ENCODE measurements around the gene TPRG1.

The TPRG1 gene

DNA sequence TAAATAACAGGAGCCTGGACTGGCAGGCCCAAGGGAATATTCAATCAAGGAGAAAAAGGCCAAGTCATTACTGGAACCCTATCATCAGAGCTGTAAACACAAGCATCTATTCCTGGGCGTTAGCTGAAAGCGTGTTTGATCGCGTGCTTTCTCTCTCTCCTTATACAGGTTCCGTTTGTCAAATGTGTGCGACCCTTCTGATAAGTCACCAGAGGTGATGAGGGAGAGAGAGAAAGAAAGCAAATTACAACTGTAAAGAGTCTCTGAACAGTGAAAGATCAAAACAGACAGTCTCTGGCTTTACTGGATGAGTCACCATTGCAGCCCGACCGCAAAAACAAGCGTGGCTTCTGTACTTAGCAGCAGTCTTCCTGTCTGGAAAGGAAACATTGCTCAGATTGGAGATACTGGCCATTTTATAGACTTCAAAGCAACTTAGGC lies 39.5 kb upstream of the TPRG1 start:
- DNase-seq (ENCODE audit: low spot score) (no peak), ATAC-seq (ENCODE audit: low read depth) (peak; percentile 97)
- no peaks in the 10 kb centered on the region for H3K27me3 ChIP-seq (ENCODE audit: insufficient read depth, poor library complexity, severe bottlenecking)

DNA sequence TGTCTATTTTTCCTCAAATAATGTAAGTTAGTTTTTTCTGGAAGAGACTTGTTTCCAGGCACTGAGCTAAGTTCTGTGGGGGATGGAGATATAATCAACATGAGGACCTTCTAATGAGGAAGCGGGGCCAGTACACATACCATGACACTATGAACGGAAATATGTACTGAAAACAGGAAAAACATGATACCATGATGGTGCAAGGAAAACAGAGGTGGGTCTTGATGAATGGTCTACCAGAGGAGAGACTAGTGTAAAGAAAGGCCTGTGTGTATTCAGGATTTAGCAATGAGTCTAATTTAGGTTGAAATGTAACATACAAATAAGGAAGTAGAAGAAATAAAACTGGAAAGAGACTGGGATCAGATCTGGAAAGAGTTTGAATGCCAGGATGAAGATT lies 38.9 kb upstream of the TPRG1 start:
- Histone ChIP-seq H3K27me3 (ENCODE audit: insufficient read depth, poor library complexity, severe bottlenecking) (no peaks in the 10 kb centered on the region), H3K4me1 (ENCODE audit: insufficient read depth, poor library complexity, severe bottlenecking) (no peaks in the 10 kb centered on the region), H3K27ac (ENCODE audit: poor library complexity, severe bottlenecking) (peak overlapping the region; percentile 14), H3K36me3 (ENCODE audit: low read depth) (no peaks in the 10 kb centered on the region), H3K9me3 (ENCODE audit: severe bottlenecking) (no peaks in the 10 kb centered on the region), H3K4me3 (ENCODE audit: severe bottlenecking) (no peak overlapping the region)
- TF ChIP-seq, protein P1, sequence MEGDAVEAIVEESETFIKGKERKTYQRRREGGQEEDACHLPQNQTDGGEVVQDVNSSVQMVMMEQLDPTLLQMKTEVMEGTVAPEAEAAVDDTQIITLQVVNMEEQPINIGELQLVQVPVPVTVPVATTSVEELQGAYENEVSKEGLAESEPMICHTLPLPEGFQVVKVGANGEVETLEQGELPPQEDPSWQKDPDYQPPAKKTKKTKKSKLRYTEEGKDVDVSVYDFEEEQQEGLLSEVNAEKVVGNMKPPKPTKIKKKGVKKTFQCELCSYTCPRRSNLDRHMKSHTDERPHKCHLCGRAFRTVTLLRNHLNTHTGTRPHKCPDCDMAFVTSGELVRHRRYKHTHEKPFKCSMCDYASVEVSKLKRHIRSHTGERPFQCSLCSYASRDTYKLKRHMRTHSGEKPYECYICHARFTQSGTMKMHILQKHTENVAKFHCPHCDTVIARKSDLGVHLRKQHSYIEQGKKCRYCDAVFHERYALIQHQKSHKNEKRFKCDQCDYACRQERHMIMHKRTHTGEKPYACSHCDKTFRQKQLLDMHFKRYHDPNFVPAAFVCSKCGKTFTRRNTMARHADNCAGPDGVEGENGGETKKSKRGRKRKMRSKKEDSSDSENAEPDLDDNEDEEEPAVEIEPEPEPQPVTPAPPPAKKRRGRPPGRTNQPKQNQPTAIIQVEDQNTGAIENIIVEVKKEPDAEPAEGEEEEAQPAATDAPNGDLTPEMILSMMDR (IDR thresholded peaks at IDR 0.05; ENCODE audit: poor library complexity, severe bottlenecking), result no peak
- no peak for DNase-seq (ENCODE audit: low spot score)
- no peak for ATAC-seq (ENCODE audit: low read depth)

More for the DNA sequence above, 39.5 kb upstream of the TPRG1 start:
- Histone ChIP-seq H3K4me3 (ENCODE audit: severe bottlenecking) (no peak overlapping the region), H3K4me1 (ENCODE audit: insufficient read depth, poor library complexity, severe bottlenecking) (no peaks in the 10 kb centered on the region), H3K9me3 (ENCODE audit: severe bottlenecking) (no peaks in the 10 kb centered on the region), H3K36me3 (ENCODE audit: low read depth) (no peaks in the 10 kb centered on the region), H3K27ac (ENCODE audit: poor library complexity, severe bottlenecking) (peak overlapping the region; percentile 14)
- TF ChIP-seq, protein P1 (IDR thresholded peaks at IDR 0.05; ENCODE audit: poor library complexity, severe bottlenecking), result no peak

DNA sequence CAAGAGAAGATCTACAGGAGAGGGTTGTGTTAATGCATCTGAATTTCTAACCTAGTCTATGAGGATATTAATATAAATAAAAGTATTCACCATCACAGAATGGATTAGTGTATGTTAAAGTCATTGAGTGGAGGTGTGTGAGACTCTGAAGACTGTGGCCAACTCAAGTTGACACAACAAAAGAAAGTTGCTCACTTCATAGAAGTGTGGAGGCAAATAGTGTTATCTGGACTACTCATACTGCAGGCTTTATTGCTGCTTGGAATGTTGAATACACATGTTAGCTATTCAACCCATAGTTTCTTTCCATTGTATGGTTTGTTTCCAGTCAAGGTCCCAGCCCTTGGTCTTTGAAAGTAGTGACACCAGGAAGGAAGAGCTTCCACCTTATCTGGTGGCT lies 38.0 kb upstream of the TPRG1 start:
- Histone ChIP-seq H3K4me1 (ENCODE audit: insufficient read depth, poor library complexity, severe bottlenecking) (no peaks in the 10 kb centered on the region), H3K36me3 (ENCODE audit: low read depth) (no peaks in the 10 kb centered on the region), H3K27ac (ENCODE audit: poor library complexity, severe bottlenecking) (no peak overlapping the region), H3K27me3 (ENCODE audit: insufficient read depth, poor library complexity, severe bottlenecking) (no peaks in the 10 kb centered on the region), H3K9me3 (ENCODE audit: severe bottlenecking) (no peaks in the 10 kb centered on the region), H3K4me3 (ENCODE audit: severe bottlenecking) (no peak overlapping the region)
- no peak for ATAC-seq (ENCODE audit: low read depth)
- DNase-seq (ENCODE audit: low spot score), result no peak
- TF ChIP-seq, protein P1 (IDR thresholded peaks at IDR 0.05; ENCODE audit: poor library complexity, severe bottlenecking), result no peak

DNA sequence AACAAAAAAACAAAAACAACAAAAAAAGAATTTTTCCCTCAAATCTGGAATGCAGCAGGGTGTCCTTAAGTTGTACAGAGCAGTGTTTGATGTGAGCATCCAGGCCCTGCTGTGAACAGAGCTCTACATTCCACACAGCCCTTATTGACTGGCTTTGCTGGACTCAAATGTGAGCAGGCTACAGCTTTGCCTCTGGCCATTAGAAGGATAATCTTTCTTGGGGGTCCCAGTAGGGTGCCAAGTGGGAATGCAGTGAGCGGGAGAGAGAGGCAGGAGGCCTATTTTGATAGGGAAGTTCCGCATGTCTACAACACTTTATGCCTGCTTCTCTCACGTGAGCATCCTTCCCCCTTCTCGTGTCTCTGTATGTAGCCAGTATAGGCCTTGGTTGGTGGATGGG lies 34.4 kb upstream of the TPRG1 start:
- Histone ChIP-seq H3K4me3 (ENCODE audit: severe bottlenecking) (no peak overlapping the region), H3K9me3 (ENCODE audit: severe bottlenecking) (no peaks in the 10 kb centered on the region), H3K27ac (ENCODE audit: poor library complexity, severe bottlenecking) (no peak overlapping the region), H3K27me3 (ENCODE audit: insufficient read depth, poor library complexity, severe bottlenecking) (peaks cover 3% of the 10 kb centered on the region), H3K4me1 (ENCODE audit: insufficient read depth, poor library complexity, severe bottlenecking) (no peaks in the 10 kb centered on the region), H3K36me3 (ENCODE audit: low read depth) (no peaks in the 10 kb centered on the region)
- DNase-seq (ENCODE audit: low spot score) (no peak), ATAC-seq (ENCODE audit: low read depth) (no peak)
- TF ChIP-seq, protein P1 (IDR thresholded peaks at IDR 0.05; ENCODE audit: poor library complexity, severe bottlenecking), result no peak

DNA sequence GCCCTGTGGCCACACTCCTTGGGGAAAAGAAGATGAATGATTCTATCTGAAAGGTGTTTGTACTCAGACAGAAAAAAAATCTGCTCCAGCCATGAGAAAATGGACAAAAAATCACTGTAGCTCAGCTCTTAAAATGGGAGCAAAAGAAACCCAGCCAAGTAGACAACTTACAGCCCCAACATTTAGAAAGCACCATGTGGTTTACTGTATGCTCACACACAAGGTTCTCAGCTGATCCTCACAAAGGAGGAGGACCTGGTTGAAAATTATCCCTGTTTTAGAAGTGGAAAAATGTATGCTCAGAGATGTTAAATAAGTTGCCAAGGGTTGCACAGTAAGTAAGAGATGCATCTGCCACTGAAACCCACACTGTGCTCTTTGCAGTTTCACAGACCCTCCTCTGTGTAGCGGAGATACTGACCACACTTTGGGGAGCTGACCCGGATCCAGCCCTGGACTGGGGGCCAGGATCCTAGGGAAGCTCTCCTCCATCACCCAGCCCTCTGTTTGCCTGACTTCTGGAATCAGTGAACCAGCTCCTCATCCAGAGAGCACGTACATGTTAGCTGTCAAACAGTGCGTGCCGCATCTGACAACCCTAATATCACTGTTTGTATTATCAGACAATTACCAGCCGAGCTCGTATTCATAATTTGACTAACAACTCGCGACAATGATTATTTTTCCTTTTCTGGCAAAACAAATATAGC lies 32.7 kb upstream of the TPRG1 start:
- Histone ChIP-seq H3K27me3 (ENCODE audit: insufficient read depth, poor library complexity, severe bottlenecking) (peaks cover 3% of the 10 kb centered on the region), H3K4me3 (ENCODE audit: severe bottlenecking) (no peak overlapping the region), H3K27ac (ENCODE audit: poor library complexity, severe bottlenecking) (no peak overlapping the region), H3K9me3 (ENCODE audit: severe bottlenecking) (no peaks in the 10 kb centered on the region), H3K4me1 (ENCODE audit: insufficient read depth, poor library complexity, severe bottlenecking) (no peaks in the 10 kb centered on the region), H3K36me3 (ENCODE audit: low read depth) (no peaks in the 10 kb centered on the region)
- ATAC-seq (ENCODE audit: low read depth) (no peak), DNase-seq (ENCODE audit: low spot score) (no peak)
- TF ChIP-seq, protein P1 (IDR thresholded peaks at IDR 0.05; ENCODE audit: poor library complexity, severe bottlenecking), result no peak

Data from RWPE2 (cell line).